NCI-H1105 treated with DMSO at 0.1 percent for 48 hours (cell line): ENCODE results near the gene C3orf52.

Experiments
- DNase-seq: peaks from one replicate; lab custom pipeline; 2025; lab: John Stamatoyannopoulos, UW

The C3orf52 gene

DNA sequence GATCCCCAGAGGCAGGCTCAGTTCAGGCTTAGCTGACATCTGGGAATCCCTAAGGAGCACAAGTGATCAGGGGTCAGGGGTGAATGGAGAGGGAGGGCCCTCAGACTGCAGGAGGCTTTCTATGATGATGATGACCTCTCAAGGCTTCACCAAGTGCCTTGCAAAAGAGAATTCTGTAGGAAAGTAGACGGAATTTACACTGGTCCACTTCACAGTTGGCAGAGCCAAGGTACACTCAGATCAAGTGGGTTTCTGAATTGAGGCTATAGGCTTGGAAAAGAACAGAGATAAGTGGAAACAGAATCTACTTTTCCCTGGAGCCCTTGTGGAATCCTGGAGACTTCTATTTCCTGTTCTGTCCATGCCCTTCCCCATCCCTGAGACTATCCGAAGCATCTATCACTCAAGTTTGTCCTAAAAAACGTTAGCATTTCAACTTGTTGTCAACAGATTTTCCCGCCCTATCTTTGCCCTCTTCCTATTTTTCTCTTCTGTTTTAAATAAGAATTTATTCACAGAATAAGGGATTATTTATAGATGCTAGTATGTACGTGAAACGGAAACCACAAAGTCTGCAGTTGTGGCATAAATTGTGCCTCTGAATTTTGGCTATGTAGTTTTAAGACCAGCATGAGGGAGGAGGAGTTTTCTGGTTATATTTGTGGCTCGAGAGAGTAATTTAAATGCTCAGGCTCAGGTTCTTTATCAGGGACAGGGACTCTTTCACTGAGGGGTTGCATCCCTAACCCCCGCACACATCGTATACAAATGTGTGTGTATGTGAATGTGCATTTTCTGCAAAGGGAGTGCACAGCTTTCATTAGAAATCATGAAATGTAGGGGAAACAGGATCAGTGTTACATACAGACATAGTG is 34.0 kb downstream of the C3orf52 start:
- no peak for DNase-seq

DNA sequence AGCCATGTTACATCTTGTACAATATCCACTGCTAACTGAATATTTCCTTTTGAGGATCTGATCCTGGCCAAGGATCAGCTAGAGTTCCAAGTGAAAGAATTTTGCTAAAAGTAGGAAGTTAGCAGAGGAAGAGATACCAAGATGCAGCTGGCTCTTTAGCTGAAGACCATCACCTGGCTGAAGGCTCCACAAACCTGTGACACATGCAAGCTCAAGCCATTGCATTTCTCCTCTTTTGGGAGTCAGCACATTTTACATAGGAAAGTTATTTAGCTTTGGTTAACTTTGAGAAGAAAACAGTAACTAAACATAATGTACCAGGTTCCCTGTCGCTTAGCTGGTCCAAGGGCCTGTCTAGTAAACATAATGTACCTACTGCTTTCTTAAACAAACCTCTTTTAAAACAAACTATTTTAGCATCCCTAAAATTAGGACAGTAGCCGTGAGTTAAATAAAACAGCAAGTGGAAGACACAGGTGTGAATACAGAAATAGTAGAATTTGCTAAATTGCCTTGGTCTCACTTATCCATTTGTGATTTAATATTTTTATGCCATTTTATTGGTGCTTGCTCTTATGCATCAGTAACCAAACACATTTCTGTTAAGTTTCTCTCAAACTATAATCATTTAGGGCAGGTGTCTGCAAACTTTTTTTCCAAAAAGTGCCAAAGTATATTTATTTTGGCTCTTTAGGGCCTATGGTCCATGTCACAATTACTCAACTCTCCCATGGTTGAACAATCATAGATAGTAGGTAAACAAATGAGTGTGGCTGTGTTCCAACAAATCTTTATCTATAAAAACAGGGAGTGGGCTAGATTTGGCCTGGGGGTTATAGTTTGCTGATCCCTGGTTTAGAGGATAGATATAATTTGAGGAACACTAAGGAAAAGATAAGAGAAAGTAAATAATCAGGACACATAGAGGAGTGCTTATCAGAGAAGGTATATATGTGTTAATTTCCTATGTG is 35.7 kb downstream of the C3orf52 start:
- peak; percentile 27 for DNase-seq

DNA sequence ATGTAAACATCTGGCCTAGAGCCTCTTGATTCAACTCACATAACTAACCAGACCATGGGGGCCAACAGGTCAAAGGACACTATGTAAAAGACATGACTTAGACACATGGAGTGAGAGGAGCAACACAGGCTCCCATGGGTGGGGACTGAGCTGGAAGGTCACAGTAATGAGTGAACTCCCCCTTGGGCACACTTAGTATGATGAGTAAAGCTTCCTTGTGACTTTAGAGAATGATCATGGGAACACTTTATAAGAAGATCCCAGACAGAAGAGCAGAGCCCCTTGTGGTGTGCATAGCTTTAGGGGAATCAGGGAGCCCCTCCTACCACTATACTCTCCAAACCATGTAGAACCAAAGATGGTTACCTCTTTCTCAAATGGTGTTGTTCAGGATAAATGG is 36.7 kb downstream of the C3orf52 start:
- DNase-seq: no peak

DNA sequence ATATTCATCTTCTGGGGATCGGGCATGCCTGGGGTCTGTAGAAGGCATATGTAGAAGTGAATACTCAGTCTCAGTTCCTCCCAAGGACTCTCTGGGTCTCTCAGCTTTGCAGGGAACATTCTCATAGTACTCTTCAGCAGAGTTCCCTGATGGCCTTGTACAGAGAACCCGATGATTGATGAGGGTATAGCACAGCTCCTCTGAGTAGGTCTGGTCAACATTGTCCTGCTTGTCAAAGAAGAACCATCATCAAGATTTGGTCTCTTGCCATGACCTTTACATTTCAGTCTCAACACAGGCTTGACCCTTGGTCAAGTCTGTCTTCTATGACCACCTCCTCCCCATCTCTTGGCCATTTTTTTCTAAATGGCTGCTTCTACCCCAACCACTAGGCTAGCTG is 37.4 kb downstream of the C3orf52 start:
- DNase-seq: no peak

DNA sequence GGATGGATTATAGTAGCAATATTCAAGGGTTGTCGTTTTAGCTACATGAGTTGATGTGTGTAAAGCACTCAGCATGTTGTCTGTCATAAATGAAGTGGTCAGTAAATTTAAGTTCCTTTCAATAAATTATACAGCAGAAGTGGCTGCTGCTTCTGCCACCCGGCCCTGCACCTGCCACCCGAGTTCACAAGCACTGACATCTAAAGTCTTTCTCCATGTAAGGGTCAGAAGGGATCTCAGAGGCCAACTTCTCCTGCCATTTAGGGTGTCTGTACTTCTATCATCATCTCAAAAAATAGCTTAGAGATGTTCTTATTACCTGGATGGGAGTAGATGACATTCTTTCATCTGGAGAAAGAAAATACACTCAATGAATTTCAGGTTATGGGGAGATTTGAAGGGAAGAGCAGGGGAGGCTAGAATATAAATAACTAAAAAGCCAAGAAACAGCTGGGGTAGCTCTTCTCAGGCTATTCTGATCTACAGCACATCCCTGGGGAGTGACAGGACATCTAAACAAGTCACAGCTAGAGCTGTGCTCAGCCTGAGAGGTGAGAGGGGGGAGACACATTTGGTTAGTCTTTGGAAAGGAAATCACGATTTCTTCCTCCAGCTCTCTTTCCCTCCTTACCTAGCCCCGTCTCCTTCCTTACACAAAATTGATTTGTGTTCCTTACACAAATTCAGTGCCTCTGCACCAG is 38.9 kb downstream of the C3orf52 start:
- DNase-seq: peak; percentile 11

DNA sequence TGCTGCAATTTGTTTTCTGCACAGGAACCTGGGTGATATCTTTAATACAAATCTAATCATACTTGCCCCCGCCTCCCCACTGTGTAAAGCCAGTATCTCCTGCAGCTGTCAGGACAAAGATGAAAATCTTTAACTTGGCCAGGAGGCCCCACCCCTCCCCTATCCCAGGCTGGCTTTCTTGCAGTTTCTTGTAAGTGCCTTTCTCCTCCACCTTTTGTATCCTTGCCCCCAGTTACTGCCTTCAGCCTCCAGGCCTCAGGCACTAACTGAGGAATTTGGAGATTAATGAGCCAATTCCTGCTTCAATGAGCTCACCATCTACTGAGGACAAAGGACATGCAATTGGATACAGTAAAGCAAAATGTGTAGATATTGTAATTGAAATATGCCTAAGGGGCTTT is 40.3 kb downstream of the C3orf52 start:
- DNase-seq: no peak

DNA sequence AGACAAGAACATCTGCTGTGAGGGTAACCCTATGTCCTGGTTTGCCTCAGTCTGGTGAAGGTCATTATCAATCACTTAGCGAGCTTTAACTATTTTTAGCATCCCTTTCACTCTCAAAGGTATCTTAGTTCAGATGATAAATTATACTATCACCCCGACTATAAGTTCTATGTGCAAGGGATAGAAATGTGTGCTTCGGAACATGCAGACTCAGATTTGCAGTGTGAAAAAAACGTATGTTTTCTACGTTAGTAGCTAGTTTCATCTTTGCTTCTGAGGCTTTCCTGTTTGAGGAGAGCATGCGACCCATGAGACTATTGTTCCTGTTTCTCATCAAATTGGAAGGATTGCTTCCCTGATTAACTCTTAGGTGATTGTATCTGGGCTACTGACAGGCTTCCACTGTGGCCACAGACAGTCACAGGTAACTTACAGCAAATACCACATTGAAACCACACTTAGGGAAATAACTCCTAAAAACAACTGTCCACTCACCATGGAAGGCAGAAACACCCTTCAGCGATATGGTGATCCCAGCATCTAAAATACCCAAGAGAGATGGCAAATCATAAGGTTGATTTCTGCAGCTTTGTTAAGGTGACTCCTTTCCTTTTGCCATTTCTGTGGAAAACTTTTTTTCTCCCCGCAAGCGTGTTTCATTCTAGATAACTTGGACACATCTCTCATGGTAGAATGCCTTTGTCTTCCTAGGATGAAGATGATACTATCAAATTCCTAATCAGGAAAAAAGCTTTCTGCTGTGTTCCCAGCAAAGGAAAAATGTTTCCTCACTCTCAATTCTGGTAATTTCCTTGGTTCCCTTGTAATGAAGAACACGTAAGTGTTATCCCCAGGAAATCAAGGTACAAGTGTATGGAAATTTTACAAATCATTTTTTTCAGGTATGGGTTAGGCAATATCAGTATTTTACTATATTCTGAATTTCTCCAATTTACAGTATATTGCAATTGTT is 41.6 kb downstream of the C3orf52 start:
- DNase-seq: no peak

DNA sequence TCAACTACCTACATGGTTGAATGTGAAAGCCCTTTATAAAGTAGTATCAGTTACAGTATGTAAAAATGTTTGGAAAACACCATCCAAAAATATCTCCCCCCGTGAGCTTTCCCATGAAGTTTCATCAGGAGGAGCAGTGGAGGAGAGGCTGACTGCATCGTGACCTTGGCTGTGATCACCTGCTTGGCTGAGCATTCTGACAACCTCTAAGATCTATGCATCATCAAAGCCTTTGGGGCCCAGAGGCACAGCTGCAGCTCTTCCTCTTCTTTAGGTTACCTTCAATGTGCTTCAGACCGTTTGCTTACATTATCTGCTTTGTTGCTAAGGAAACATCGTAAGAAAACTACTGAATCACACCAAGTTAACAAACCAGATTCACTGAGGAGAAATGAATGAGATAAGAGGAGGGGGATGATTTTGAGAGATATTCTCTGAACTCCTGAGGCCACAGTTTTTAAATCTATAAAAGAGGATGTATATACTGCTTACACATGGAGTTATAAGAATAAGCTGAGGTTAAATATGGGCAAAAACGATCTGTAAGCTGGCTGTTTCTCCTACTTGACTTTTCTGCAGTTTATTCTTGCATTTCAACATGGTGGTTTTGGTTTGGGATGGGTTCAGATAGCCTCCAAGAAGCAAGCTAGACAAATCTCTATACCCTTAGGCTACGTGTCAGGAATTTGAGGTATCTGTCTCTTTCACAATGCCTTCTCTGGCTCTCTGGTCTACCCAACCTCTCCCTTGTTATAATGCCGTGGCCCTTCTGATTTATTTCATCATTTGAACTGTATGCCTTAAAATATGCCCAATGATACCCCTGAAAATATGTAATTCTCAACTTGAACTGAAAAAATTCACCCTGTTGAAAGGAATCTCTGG is 42.9 kb downstream of the C3orf52 start:
- DNase-seq: no peak

DNA sequence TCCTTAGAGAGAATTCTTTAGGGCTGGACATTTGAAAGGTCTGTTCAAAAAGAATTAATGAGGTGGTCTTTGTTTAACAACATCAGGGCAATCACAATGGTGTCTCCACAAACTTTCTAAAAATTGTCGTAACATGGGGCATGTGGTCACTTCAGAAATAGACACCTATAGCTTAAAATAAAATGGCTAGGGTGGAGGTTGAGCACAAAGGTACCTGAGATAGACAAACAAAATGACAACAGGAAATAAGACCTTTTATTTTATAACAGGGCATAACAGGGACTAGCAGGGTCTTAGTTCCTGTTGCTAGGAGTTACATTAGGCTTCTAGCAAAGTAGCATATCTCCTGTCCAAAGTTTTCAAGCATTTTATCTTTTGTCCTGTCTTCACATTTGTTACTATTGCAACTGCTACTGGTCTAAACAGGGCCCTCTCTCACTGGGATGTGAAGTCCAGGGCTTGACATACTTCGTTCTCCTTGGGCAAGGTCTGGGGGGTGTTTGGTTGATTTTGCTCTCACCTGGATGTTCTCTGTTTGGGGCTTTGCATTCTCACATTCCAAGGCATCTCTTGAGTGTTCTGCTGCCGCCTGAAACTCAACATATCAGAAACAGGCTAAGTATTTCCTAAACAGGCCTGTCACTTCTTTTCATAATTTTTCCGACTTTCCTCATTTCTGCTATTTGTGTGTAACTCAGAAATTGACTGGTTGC is 43.9 kb downstream of the C3orf52 start:
- DNase-seq: no peak

DNA sequence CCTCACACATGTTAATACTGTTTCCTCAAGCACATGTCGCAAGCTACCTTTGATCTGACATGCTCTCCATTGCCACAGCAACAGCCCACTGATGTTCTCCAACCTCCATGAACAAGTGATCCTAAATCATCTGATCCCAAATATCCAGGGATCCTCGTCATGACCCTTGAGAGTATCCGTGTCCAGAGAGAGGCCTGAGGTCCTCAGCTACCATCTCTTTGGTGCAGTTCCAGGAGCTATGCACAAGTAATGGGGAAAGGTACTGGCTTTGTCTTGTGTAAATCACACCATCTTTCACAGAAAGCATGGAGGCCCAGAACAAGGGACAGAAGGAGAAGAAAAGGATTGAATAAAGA is 44.4 kb downstream of the C3orf52 start:
- DNase-seq: no peak

DNA sequence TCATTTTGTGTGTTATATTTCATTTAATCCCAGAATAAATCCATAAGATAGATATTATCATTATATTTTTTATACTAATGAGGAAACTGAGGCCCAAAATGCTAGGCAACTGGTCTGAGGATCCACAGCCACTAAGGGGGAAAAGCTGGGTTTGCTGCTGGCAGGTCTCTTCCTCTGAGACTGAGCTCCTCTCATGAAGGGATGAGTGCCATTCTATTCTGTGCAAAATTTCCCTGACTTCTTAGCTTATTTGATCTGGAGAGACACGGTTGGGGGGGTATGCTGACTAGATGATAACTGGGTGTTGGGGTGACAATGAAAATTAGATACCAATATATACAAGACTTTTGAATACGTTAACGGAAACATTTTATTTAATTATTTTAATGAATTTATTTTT is 44.9 kb downstream of the C3orf52 start:
- DNase-seq: no peak

DNA sequence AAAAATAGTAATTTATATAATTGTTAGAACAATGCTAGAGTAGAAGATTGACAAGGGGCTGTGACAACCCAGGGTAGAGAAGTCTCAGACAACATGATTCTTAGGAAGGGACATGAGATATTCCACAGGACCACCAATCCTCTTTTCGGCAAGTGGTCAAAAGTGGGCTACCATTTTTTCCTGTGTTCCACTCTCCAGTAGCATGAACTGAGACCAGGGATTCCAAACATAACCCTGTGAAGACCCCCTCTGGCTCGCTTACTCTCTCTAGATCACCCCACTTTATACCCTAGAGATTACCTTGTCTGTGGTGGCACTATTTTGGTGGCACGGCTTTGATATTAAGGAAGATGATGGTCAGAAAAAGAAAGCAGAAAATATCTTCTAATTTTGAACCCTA is 45.9 kb downstream of the C3orf52 start:
- no peak for DNase-seq

DNA sequence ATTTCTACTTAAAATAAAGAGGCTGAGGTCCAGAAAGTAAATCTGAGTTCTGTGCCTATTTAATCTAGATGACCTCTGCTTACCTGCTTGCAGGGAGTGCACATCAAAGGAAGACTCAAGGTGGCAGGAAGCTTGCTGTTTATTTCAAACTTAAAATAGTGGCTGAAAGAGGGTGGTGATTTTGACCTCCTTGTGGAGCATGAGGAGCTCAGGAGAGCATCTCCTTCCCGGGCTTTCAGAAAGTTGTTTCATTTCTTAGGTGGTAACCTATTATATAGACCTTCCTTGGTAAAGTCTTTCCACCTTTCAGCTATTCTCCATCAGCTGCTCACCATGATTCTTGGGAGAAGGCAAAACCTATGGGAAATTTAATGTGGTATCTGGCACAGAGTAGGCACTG is 46.4 kb downstream of the C3orf52 start:
- no peak for DNase-seq

DNA sequence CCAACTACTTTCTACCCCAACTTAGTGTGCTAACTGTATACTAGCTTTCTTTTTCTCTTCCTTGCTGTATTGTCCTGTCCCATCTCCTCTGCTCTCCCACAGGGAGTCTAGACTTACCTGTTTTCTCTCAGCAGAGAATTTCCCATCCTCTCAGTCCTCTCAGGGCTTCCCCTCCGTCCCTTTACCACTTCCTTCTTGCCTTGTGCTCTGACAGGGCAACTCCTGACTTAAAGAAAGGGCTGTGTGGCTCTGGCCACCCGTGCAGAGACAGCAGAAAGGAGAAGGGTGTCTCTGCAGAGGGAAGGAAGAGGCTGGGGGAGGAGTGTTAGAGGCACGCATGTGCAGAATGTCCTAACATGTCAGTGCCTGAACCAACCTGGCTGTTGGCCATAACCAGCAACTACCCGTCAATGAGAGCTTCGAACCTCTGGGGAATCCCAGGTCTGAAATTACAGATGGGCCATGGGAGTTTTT is 46.8 kb downstream of the C3orf52 start, which contains the start of gene GCSAM:
GCSAM (minus strand) TSS at position 274 of the 474 bp plus-strand sequence; CDS start at position 146, 128 bp downstream.
- peak; percentile 14 for DNase-seq

DNA sequence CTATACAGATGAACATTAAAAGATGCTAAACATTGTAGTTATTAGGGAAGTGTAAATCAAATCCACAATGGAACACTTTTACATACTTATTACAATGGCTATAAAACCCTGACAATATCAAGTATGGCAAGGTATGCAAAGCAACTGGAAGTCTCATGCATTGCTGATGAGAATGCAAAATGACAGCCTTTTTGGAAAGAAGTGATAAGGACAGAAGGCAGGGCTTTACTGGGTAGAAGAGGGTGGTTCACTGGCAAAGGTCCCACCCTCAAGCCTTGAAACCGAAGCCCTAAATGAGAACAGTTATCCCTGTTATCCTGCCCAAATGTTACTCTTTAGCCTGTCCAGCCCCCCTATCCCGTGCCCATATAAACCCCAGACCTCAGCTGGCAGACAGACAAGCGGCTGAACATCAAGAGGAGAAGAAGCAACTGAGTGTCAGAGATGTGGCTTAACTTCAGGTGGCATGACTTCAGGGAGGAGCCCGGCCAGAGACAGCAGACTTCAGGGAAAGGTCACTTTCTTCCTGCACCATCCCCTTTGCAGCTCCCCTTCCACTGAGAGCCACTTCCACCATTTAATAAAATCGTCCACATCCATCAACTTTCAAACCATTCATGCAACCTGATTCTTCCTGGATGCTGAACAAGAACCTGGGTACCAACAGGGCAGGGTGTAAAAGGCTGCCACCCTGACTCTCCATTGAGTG is 47.6 kb downstream of the C3orf52 start:
- no peak for DNase-seq

DNA sequence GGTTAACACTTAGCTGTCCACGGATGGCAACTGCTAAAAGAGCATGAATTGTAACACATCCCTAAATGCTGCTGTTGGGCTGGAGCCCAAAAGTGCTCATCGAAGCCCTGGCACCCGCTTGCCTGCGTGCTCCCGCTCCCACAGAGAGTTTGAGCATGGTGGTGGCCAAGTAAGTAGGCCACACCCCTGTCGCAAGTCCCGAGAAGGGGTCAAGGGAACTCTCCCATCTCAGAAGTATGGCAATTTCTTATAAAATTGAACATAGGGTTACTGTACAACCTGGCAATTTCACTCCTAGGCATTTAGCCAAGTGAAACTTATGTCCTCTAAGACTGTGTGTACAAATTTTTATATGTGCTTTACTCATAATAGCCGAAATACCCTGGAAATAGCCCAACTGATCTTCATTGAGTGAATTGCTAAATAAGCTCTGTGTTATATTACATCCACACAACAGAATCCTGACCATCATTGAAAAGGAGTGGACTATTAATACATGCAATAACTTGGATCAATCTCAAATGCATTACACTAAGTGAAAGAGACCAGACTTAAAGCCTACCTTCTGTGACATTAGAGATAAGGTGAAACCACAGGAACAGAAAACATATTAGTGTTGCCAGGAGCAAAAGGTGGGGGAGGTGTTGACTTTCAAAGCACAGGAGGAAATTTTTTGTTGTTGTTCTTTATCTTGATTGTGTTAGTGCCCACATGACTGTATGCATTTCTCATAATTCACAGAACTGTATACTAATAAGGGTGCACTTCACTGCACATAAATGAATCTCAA is 48.3 kb downstream of the C3orf52 start:
- DNase-seq: no peak

DNA sequence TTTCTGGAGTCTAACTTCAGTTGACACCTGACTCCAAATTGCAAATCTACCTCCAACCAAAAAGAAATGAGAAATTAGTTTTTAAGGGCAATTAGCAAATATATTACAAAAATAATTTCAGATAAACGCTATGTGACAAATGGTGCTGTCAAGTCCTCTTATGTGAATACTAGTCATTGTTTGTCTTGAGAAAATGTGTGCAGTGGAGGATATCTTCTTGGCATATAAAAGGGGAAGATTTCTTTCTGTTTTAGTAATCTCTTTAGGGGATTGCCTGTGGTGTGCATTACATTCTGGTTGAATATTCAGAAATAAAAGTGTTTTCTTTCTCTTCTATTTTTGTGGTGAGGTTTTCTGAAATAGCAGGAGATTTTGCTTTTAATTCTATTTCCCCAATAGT is 49.9 kb downstream of the C3orf52 start:
- no peak for DNase-seq
